Left ventricle myocardium inferior (tissue), 1 donor: ENCODE measurements around the gene IL17RA. TPM values are rescaled to one million over a fixed set of nuclear protein-coding genes. Genes with fewer than 3 reads are reported as not detected.

Experiments
- DNase-seq: peaks from one replicate; pipeline ENCODE4 v3.0.0-alpha.2; 2020
- H3K27ac ChIP-seq: fragments of 200-600 bp; replicated peaks from 2 replicates; pipeline ENCODE4 v1.8.0; 2021
- H3K27me3 ChIP-seq: fragments of 200-600 bp; 2 replicates; pipeline ENCODE4 v1.8.0; 2021; ENCODE audit warnings: low read depth
- H3K36me3 ChIP-seq: fragments of 200-600 bp; 2 replicates; pipeline ENCODE4 v1.8.0; 2021
- H3K4me1 ChIP-seq: fragments of 200-600 bp; 2 replicates; pipeline ENCODE4 v1.8.0; 2021
- H3K4me3 ChIP-seq: fragments of 200-600 bp; 2 replicates; pipeline ENCODE4 v1.8.0; 2021; ENCODE audit warnings: mild to moderate bottlenecking, moderate library complexity
- H3K9me3 ChIP-seq: fragments of 200-600 bp; replicated peaks from 2 replicates; pipeline ENCODE4 v1.8.0; 2021
- CTCF ChIP-seq: fragments of 200-600 bp; IDR thresholded peaks from 2 replicates; pipeline ENCODE4 v1.8.0; 2021; ENCODE audit warnings: antibody characterized with exemption, mild to moderate bottlenecking, borderline replicate concordance
- intact Hi-C: fragments of 100-400 bp; cut with micrococcal nuclease; formaldehyde crosslinking; loops from one replicate; pipeline ENCODE4 v1.11.0; 2022
- total RNA-seq: library from RNA; stranded (reverse); fragmentation: NEBNext Ultra II Directional; extraction: Animal tissue kit (Norgen Biotek cat#: 25700); gene quantifications from one replicate; pipeline ENCODE4 v1.2.1, GENCODE V29; 2021
- donor health status: DM: no; HTN: yes; CAD: no; lungs with severe emphysema.

IL17RA gene
- total RNA-seq, 1 donor from 2014 or later = 7.6 TPM

- no peak overlapping the region for H3K27ac ChIP-seq
- no peak for DNase-seq
Observed at GRCh38 chr22:17137861-17138425, 53.1 kb downstream of the IL17RA start.

GRCh38 chr22:17138513-17138912, 53.7 kb downstream of the IL17RA start:
- peaks cover 47% of the 10 kb centered on the region for H3K36me3 ChIP-seq
- TF ChIP-seq CTCF = no peak
- no peaks in the 10 kb centered on the region for H3K27me3 ChIP-seq
- H3K27ac ChIP-seq = peak overlapping the region; percentile 82
- H3K4me3 ChIP-seq = no peak overlapping the region
- no peak for DNase-seq
- H3K9me3 ChIP-seq = no peaks in the 10 kb centered on the region
- peaks cover 41% of the 10 kb centered on the region for H3K4me1 ChIP-seq
- intact Hi-C loops = no loop called here

More at GRCh38 chr22:17137861-17138425, 53.1 kb downstream of the IL17RA start:
- H3K9me3 ChIP-seq = no peaks in the 10 kb centered on the region
- no peak for TF ChIP-seq CTCF
- no peak overlapping the region for H3K4me3 ChIP-seq
- H3K4me1 ChIP-seq = peaks cover 47% of the 10 kb centered on the region
- H3K27me3 ChIP-seq = no peaks in the 10 kb centered on the region
- intact Hi-C loops = no loop called here
- peaks cover 42% of the 10 kb centered on the region for H3K36me3 ChIP-seq

GRCh38 chr22:17140022-17140421, 55.2 kb downstream of the IL17RA start:
- intact Hi-C loops = loop anchor here (10.0 kb wide), 1 partner anchor 45 kb away; no protein-coding TSS in a partner anchor
- no peak for DNase-seq
- H3K9me3 ChIP-seq = no peaks in the 10 kb centered on the region
- H3K4me1 ChIP-seq = peaks cover 40% of the 10 kb centered on the region
- peak overlapping the region; percentile 82 for H3K27ac ChIP-seq
- no peak for TF ChIP-seq CTCF
- peaks cover 62% of the 10 kb centered on the region for H3K36me3 ChIP-seq
- no peak overlapping the region for H3K4me3 ChIP-seq
- H3K27me3 ChIP-seq = no peaks in the 10 kb centered on the region

- H3K36me3 ChIP-seq = peaks cover 69% of the 10 kb centered on the region
- H3K4me3 ChIP-seq = no peak overlapping the region
- no peak for DNase-seq
- peak overlapping the region; percentile 82 for H3K27ac ChIP-seq
- intact Hi-C loops = loop anchor here (10.0 kb wide), 1 partner anchor 46 kb away; no protein-coding TSS in a partner anchor
- no peaks in the 10 kb centered on the region for H3K27me3 ChIP-seq
- TF ChIP-seq CTCF = no peak
- peaks cover 40% of the 10 kb centered on the region for H3K4me1 ChIP-seq
- no peaks in the 10 kb centered on the region for H3K9me3 ChIP-seq
Observed at GRCh38 chr22:17140826-17141766, 56.3 kb downstream of the IL17RA start.

GRCh38 chr22:17143101-17143500, 58.3 kb downstream of the IL17RA start:
- intact Hi-C loops = loop anchor here (10.0 kb wide), 1 partner anchor 48 kb away; no protein-coding TSS in a partner anchor
- DNase-seq = no peak
- Histone ChIP-seq H3K4me3 (no peak overlapping the region), H3K36me3 (peaks cover 62% of the 10 kb centered on the region), H3K27me3 (no peaks in the 10 kb centered on the region), H3K4me1 (peaks cover 40% of the 10 kb centered on the region), H3K27ac (no peak overlapping the region), H3K9me3 (no peaks in the 10 kb centered on the region)
- no peak for TF ChIP-seq CTCF
